ENCODE measurements around the gene TNFRSF19.

- TF ChIP-seq SNAI2 (CRISPR knock-in tag; IDR thresholded peaks at IDR 0.05) (no peak), RARB (CRISPR knock-in tag; IDR thresholded peaks at IDR 0.05) (no peak), ARNTL (CRISPR knock-in tag; IDR thresholded peaks at IDR 0.05; ENCODE audit: borderline replicate concordance, low read depth) (no peak), OSR1 (CRISPR knock-in tag; IDR thresholded peaks at IDR 0.05) (no peak), CREB5 (CRISPR knock-in tag; IDR thresholded peaks at IDR 0.05; ENCODE audit: low read depth) (no peak), ZFP3 (CRISPR knock-in tag; IDR thresholded peaks at IDR 0.05) (no peak), ISL1 (CRISPR knock-in tag; IDR thresholded peaks at IDR 0.05) (no peak), PPARA (CRISPR knock-in tag; IDR thresholded peaks at IDR 0.05; ENCODE audit: borderline replicate concordance) (no peak), GLIS3 (CRISPR knock-in tag; IDR thresholded peaks at IDR 0.05) (no peak), ZC3H10 (CRISPR knock-in tag; IDR thresholded peaks at IDR 0.05) (no peak), TOX (CRISPR knock-in tag; IDR thresholded peaks at IDR 0.05; ENCODE audit: borderline replicate concordance) (no peak), ZNF565 (CRISPR knock-in tag; conservative IDR thresholded peaks at IDR 0.05; ENCODE audit: low read depth) (no peak), CSDC2 (CRISPR knock-in tag; IDR thresholded peaks at IDR 0.05) (no peak), TCF4 (CRISPR knock-in tag; IDR thresholded peaks at IDR 0.05; ENCODE audit: borderline replicate concordance) (no peak)
Observed at GRCh38 chr13:23575632-23576031, 5.4 kb downstream of the TNFRSF19 start.
